Keratinocyte (primary cell): ENCODE data around the gene DPH2. TPM values are rescaled to one million over a fixed set of nuclear protein-coding genes. Genes with fewer than 3 reads are reported as not detected.

Source experiments
- DNase-seq: peaks from one replicate; pipeline ENCODE4 v3.0.0-alpha.2; 2011; ENCODE audit warnings: low read depth, missing footprints, low spot score
- FAIRE-seq: peaks from 2 replicates; lab custom pipeline; 2011; peaks lifted over from hg19 to GRCh38; lab: Jason Lieb, UNC
- H2AFZ ChIP-seq: 2 replicates; pipeline ENCODE4 v1.6.0; 2012; ENCODE audit warnings: low read length, control low read depth, inconsistent platforms; ENCODE audit not compliant: control insufficient read depth
- H3K27ac ChIP-seq: 2 replicates; pipeline ENCODE4 v1.5.1; 2011; ENCODE audit warnings: low read length; ENCODE audit not compliant: control insufficient read depth, insufficient read depth
- H3K27me3 ChIP-seq: 3 replicates; pipeline ENCODE4 v1.6.0; 2011; ENCODE audit warnings: low read length; ENCODE audit not compliant: control insufficient read depth, insufficient read depth; ENCODE audit errors: extremely low read depth
- H3K36me3 ChIP-seq, 2 experiments: 2 replicates in 1 of 2; 3 replicates in 1 of 2; pipeline ENCODE4 v1.5.1; 2011; ENCODE audit warnings: low read length in 2 of 2, mild to moderate bottlenecking in 1 of 2; ENCODE audit not compliant: control insufficient read depth in 2 of 2, insufficient read depth in 2 of 2; ENCODE audit errors: extremely low read depth in 1 of 2
- H3K4me1 ChIP-seq: 3 replicates; pipeline ENCODE4 v1.5.1; 2011; ENCODE audit warnings: low read length; ENCODE audit not compliant: control insufficient read depth, insufficient read depth; ENCODE audit errors: extremely low read depth
- H3K4me2 ChIP-seq: 3 replicates; pipeline ENCODE4 v1.6.0; 2011; ENCODE audit warnings: low read depth, low read length; ENCODE audit not compliant: control insufficient read depth, insufficient read depth; ENCODE audit errors: extremely low read depth
- H3K4me3 ChIP-seq, 3 experiments: fragments of 200-600 bp in 1 of 3; sonication (generic) in 1 of 3; 2 replicates in 2 of 3; 3 replicates in 1 of 3; pipeline ENCODE4 v1.5.1; 2011 to 2016; ENCODE audit warnings: low read length in 3 of 3, mild to moderate bottlenecking in 3 of 3, control low read depth in 2 of 3, inconsistent platforms in 1 of 3, low read depth in 1 of 3, mixed read lengths in 1 of 3, mixed run types in 1 of 3, moderate library complexity in 1 of 3; ENCODE audit not compliant: control insufficient read depth in 2 of 3, insufficient read depth in 2 of 3; ENCODE audit errors: extremely low read depth in 1 of 3
- H3K79me2 ChIP-seq: 2 replicates; pipeline ENCODE4 v1.6.0; 2012; ENCODE audit warnings: low read length; ENCODE audit not compliant: control insufficient read depth, insufficient read depth
- H3K9ac ChIP-seq: 3 replicates; pipeline ENCODE4 v1.6.0; 2011; ENCODE audit warnings: low read length; ENCODE audit not compliant: control insufficient read depth, insufficient read depth; ENCODE audit errors: extremely low read depth
- H3K9me1 ChIP-seq: 3 replicates; pipeline ENCODE4 v1.6.0; 2011; ENCODE audit warnings: low read length; ENCODE audit not compliant: control insufficient read depth, insufficient read depth; ENCODE audit errors: extremely low read depth
- H3K9me3 ChIP-seq: 2 replicates; pipeline ENCODE4 v1.5.1; 2012; ENCODE audit warnings: low read depth, low read length; ENCODE audit not compliant: control insufficient read depth
- H4K20me1 ChIP-seq: 3 replicates; pipeline ENCODE4 v1.6.0; 2011; ENCODE audit warnings: low read length; ENCODE audit not compliant: control insufficient read depth, insufficient read depth; ENCODE audit errors: extremely low read depth
- EZH2 ChIP-seq: IDR thresholded peaks from one replicate; pipeline ENCODE4 v1.6.1; 2012; ENCODE audit warnings: inconsistent platforms, mild to moderate bottlenecking, low read length, moderate library complexity
- dilution Hi-C: fragments of 300-500 bp; cut with MboI; formaldehyde crosslinking; loops from one replicate; pipeline ENCODE4 v1.7.0; 2020; ENCODE audit warnings: low sequenced_read_pairs; ENCODE audit not compliant: extremely low pct_ligation_motif_present
- polyA plus RNA-seq, 5 experiments: library from polyadenylated mRNA; depleted of rRNA in 3 of 5; stranded (reverse) in 3 of 5; stranded (forward) in 1 of 5; unstranded in 1 of 5; fragments of >200 nt; gene quantifications; 1 replicate in 1 of 5; 2 replicates in 3 of 5; 3 replicates in 1 of 5; pipeline versions ENCODE4 v1.2.1 to v1.2.3, GENCODE V29; 2011 to 2012; ENCODE audit warnings: missing spikeins in 2 of 5, low read depth in 1 of 5, low replicate concordance in 1 of 5
- TF ChIP-seq, protein P1 (sequence below), 3 experiments: IDR thresholded peaks in 1 of 3; conservative IDR thresholded peaks in 1 of 3; optimal IDR thresholded peaks in 1 of 3; 2 replicates in 2 of 3; 3 replicates in 1 of 3; pipeline versions ENCODE3 to v1.5.1; 2011; ENCODE audit warnings: low read length in 3 of 3, mild to moderate bottlenecking in 3 of 3, moderate library complexity in 2 of 3, control low read depth in 1 of 3, inconsistent platforms in 1 of 3; ENCODE audit not compliant: insufficient read depth in 2 of 3; ENCODE audit errors: extremely low read depth in 1 of 3

DPH2 gene
- polyA plus RNA-seq, 1 donor (not counting 4 experiments of a cell fraction or from before 2014, with no cell fraction given): 30.3 TPM

DNA sequence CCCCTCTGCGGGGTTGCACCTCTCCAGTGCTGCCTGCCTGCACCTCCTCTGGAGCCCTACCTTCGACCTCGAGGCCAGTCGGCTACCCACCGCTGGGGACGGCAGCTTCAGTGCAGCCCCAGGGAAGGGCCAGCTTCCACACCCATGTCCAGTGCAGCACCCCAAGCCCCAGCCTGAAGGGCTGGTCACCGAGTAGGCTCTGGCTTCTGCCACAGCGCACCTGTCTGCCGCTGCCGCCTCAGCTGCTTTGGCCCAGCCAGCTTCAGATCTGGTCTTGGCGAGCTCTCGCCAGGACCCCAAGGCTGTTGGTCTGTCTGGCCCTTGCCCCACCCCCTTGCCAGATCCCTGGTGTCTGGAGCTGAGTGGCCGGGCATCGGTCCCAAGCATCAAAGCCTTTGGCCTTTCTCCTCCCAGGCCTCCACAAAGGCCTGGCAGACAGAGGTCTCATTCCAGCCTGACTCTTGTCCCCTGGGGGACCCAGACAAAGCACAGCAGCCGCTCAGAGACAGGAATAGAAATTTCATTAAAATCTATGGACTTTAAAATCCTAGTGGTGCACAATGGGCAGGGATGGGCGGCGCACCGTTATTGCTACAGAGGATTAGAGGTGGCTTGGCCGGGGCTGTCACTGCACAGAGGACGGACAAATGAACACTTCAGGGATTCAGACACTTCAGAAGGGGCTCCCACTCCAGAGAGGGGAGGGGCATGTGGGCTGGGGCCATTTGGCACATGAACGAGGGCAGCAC is 26.3 kb downstream of the DPH2 start:
- Histone ChIP-seq H3K4me3 (no peak overlapping the region), H3K4me1 (peaks cover 16% of the 10 kb centered on the region), H3K9me3 (no peaks in the 10 kb centered on the region), H3K27ac (no peak overlapping the region), H4K20me1 (no peaks in the 10 kb centered on the region), H3K79me2 (no peaks in the 10 kb centered on the region), H3K27me3 (no peaks in the 10 kb centered on the region), H3K9me1 (no peaks in the 10 kb centered on the region), H3K4me2 (no peak overlapping the region), H2AFZ (no peak overlapping the region), H3K9ac (no peak overlapping the region), H3K36me3 (peaks cover 2 to 3% of the 10 kb centered on the region in 2 experiments)
- TF ChIP-seq EZH2: no peak
- no peak for FAIRE-seq
- dilution Hi-C loops: no loop called here
- no peak for DNase-seq

DNA sequence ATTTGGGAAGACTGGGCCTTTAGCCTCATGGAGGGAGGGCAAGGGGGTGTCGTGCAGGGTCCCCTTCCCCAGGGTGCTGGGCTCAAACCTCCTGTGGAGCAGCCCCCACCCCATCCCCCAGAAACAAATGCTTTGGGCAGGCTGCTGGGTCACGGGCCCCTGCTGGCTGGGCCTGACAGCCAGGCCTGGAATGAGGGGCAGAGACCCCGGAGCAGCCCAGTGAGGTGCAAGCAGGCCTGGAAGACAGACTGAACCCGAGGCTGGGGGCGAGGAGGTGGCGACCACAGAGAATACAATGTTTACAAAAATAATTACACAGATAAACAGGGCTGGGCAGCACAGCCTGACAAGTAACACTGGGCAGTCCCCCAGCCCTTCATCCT is 26.9 kb downstream of the DPH2 start:
- no peaks in the 10 kb centered on the region for H3K79me2 ChIP-seq
- no peak for TF ChIP-seq EZH2
- TF ChIP-seq, protein P1, sequence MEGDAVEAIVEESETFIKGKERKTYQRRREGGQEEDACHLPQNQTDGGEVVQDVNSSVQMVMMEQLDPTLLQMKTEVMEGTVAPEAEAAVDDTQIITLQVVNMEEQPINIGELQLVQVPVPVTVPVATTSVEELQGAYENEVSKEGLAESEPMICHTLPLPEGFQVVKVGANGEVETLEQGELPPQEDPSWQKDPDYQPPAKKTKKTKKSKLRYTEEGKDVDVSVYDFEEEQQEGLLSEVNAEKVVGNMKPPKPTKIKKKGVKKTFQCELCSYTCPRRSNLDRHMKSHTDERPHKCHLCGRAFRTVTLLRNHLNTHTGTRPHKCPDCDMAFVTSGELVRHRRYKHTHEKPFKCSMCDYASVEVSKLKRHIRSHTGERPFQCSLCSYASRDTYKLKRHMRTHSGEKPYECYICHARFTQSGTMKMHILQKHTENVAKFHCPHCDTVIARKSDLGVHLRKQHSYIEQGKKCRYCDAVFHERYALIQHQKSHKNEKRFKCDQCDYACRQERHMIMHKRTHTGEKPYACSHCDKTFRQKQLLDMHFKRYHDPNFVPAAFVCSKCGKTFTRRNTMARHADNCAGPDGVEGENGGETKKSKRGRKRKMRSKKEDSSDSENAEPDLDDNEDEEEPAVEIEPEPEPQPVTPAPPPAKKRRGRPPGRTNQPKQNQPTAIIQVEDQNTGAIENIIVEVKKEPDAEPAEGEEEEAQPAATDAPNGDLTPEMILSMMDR (optimal IDR thresholded peaks at IDR 0.05 in 1 of 3, IDR thresholded peaks at IDR 0.05 in 1 of 3, conservative IDR thresholded peaks at IDR 0.05 in 1 of 3; ENCODE audit: extremely low read depth in 1 of 3, insufficient read depth in 2 of 3, low read length in 3 of 3): no peak
- H3K9ac ChIP-seq: no peak overlapping the region
- dilution Hi-C loops: no loop called here
- H3K9me1 ChIP-seq: no peaks in the 10 kb centered on the region
- peaks cover 2 to 3% of the 10 kb centered on the region in 2 experiments for H3K36me3 ChIP-seq
- H3K4me2 ChIP-seq: no peak overlapping the region
- H3K27me3 ChIP-seq: no peaks in the 10 kb centered on the region
- no peak for DNase-seq
- no peak for FAIRE-seq
- no peak overlapping the region for H2AFZ ChIP-seq
- peaks cover 15% of the 10 kb centered on the region for H3K4me1 ChIP-seq
- no peaks in the 10 kb centered on the region for H3K9me3 ChIP-seq
- no peak overlapping the region for H3K4me3 ChIP-seq
- no peak overlapping the region for H3K27ac ChIP-seq
- H4K20me1 ChIP-seq: no peaks in the 10 kb centered on the region
